Fibroblast of lung (primary cell): ENCODE measurements around the gene ITPR2.

Experiments
- EZH2 ChIP-seq: IDR thresholded peaks from 2 replicates; pipeline ENCODE4 v1.5.1; 2012; ENCODE audit warnings: low read length, control low read depth, mild to moderate bottlenecking; ENCODE audit errors: missing control alignments
- TF ChIP-seq, protein P1 (sequence below), 2 donors: IDR thresholded peaks in 1 of 2; conservative IDR thresholded peaks in 1 of 2; 1 replicate in 1 of 2; 2 replicates in 1 of 2; pipeline ENCODE4 v1.5.1; 2011 to 2012; ENCODE audit warnings: low read length in 2 of 2, control low read depth in 1 of 2, inconsistent platforms in 1 of 2, low read depth in 1 of 2, mild to moderate bottlenecking in 1 of 2

DNA sequence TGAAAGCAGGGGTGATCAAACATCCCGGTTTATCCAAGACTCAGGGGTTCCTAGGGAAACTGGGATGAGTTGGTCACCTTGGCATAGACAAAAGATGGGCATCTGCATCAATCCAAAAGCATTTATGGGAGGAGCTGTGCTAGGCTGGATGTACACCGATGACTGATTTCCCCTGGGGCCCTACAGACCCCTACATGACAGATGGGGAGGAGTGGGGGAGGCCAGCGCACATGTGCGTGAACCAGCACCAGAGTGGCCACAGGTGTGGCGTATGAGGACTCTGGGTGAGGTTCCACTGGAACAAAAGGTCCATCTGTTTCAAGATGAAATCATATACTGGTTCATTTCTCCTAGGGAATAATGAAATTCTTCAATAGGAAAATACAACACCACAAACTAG, 210.4 kb downstream of the ITPR2 start:
- TF ChIP-seq EZH2 = no peak
- TF ChIP-seq, protein P1, sequence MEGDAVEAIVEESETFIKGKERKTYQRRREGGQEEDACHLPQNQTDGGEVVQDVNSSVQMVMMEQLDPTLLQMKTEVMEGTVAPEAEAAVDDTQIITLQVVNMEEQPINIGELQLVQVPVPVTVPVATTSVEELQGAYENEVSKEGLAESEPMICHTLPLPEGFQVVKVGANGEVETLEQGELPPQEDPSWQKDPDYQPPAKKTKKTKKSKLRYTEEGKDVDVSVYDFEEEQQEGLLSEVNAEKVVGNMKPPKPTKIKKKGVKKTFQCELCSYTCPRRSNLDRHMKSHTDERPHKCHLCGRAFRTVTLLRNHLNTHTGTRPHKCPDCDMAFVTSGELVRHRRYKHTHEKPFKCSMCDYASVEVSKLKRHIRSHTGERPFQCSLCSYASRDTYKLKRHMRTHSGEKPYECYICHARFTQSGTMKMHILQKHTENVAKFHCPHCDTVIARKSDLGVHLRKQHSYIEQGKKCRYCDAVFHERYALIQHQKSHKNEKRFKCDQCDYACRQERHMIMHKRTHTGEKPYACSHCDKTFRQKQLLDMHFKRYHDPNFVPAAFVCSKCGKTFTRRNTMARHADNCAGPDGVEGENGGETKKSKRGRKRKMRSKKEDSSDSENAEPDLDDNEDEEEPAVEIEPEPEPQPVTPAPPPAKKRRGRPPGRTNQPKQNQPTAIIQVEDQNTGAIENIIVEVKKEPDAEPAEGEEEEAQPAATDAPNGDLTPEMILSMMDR (conservative IDR thresholded peaks at IDR 0.05 in 1 of 2, IDR thresholded peaks at IDR 0.05 in 1 of 2; ENCODE audit: low read depth in 1 of 2, low read length in 2 of 2) = no peak
